Osteocyte (in vitro differentiated cells): Measurements from ENCODE around the gene TBCK. TPM values are rescaled to one million over a fixed set of nuclear protein-coding genes. Genes with fewer than 3 reads are reported as not detected.
"Not testable (repeated sequence)": the region's sequence is repeated elsewhere in the genome, so short reads cannot be mapped to it uniquely, and the experiment has no call there.

Experiments used
- DNase-seq: peaks from one replicate; pipeline ENCODE4 v3.0.0; 2021; ENCODE audit warnings: mixed read lengths; ENCODE audit not compliant: unreplicated experiment; ENCODE audit errors: extremely low spot score
- H3K27ac Mint-ChIP-seq: one replicate; pipeline ENCODE4 v1.8.0; 2021; ENCODE audit warnings: mild to moderate bottlenecking, mixed read lengths; ENCODE audit not compliant: unreplicated experiment
- H3K27me3 Mint-ChIP-seq: one replicate; pipeline ENCODE4 v1.8.0; 2021; ENCODE audit warnings: mixed read lengths; ENCODE audit not compliant: unreplicated experiment
- H3K36me3 Mint-ChIP-seq: one replicate; pipeline ENCODE4 v1.8.0; 2021; ENCODE audit warnings: mixed read lengths; ENCODE audit not compliant: unreplicated experiment
- H3K4me1 Mint-ChIP-seq: one replicate; pipeline ENCODE4 v1.8.0; 2021; ENCODE audit warnings: mixed read lengths; ENCODE audit not compliant: unreplicated experiment
- H3K4me3 Mint-ChIP-seq: one replicate; pipeline ENCODE4 v1.8.0; 2021; ENCODE audit warnings: mild to moderate bottlenecking, moderate library complexity, mixed read lengths; ENCODE audit not compliant: unreplicated experiment
- H3K9me3 Mint-ChIP-seq: one replicate; pipeline ENCODE4 v1.8.0; 2021; ENCODE audit warnings: mixed read lengths; ENCODE audit not compliant: unreplicated experiment
- total RNA-seq: library from RNA; stranded (reverse); gene quantifications from 2 replicates; pipeline ENCODE4 v1.2.1, GENCODE V29; 2021
- TF ChIP-seq, protein P1 (sequence below): fragments of 200-600 bp; sonication (generic); IDR thresholded peaks from 2 replicates; pipeline ENCODE4 v1.5.0; 2021; ENCODE audit warnings: antibody characterized with exemption, mild to moderate bottlenecking, moderate library complexity

The TBCK gene
- total RNA-seq, 1 donor from 2014 or later: 49.9 TPM

- Mint-ChIP-seq H3K9me3 (no peaks in the 10 kb centered on the region), H3K27me3 (no peaks in the 10 kb centered on the region), H3K36me3 (peaks cover 25% of the 10 kb centered on the region), H3K4me3 (no peak overlapping the region), H3K4me1 (no peaks in the 10 kb centered on the region), H3K27ac (no peak overlapping the region)
- no peak for DNase-seq
- TF ChIP-seq, protein P1, sequence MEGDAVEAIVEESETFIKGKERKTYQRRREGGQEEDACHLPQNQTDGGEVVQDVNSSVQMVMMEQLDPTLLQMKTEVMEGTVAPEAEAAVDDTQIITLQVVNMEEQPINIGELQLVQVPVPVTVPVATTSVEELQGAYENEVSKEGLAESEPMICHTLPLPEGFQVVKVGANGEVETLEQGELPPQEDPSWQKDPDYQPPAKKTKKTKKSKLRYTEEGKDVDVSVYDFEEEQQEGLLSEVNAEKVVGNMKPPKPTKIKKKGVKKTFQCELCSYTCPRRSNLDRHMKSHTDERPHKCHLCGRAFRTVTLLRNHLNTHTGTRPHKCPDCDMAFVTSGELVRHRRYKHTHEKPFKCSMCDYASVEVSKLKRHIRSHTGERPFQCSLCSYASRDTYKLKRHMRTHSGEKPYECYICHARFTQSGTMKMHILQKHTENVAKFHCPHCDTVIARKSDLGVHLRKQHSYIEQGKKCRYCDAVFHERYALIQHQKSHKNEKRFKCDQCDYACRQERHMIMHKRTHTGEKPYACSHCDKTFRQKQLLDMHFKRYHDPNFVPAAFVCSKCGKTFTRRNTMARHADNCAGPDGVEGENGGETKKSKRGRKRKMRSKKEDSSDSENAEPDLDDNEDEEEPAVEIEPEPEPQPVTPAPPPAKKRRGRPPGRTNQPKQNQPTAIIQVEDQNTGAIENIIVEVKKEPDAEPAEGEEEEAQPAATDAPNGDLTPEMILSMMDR: no peak
These were observed 70.8 kb downstream of the TBCK start for GRCh38 chr4:106245176-106245575.

DNA sequence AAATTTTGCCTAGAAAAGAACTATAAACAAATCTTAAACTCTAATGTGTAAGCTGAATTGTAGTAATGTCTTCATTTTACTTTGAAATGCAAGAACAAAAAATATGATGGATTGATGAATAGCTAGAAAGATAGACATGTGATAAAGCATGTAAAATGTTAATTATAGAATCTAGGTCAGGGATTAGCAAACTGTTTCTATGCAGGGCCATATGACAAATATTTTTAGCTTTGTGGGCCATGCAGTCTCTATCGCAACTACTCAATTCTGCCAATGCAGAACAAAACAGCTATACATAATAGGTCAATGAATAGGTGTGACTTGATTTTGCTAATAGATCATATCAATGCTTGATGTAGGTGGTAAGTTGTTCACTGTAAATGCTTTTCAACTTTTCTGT lies 75.3 kb downstream of the TBCK start:
- Mint-ChIP-seq H3K4me3 (no peak overlapping the region), H3K4me1 (no peaks in the 10 kb centered on the region), H3K27ac (no peak overlapping the region), H3K27me3 (no peaks in the 10 kb centered on the region), H3K9me3 (no peaks in the 10 kb centered on the region), H3K36me3 (peaks cover 18% of the 10 kb centered on the region)
- TF ChIP-seq, protein P1: no peak
- DNase-seq: no peak

- no peak for DNase-seq
- no peak overlapping the region for H3K27ac Mint-ChIP-seq
- H3K36me3 Mint-ChIP-seq: peaks cover 27% of the 10 kb centered on the region
- TF ChIP-seq, protein P1: peak; percentile 55
- no peaks in the 10 kb centered on the region for H3K27me3 Mint-ChIP-seq
- no peaks in the 10 kb centered on the region for H3K9me3 Mint-ChIP-seq
- H3K4me3 Mint-ChIP-seq: no peak overlapping the region
- H3K4me1 Mint-ChIP-seq: no peaks in the 10 kb centered on the region
These were observed 77.1 kb downstream of the TBCK start for GRCh38 chr4:106238820-106239420.

- Mint-ChIP-seq H3K27me3 (no peaks in the 10 kb centered on the region), H3K4me3 (no peak overlapping the region), H3K4me1 (no peaks in the 10 kb centered on the region), H3K36me3 (peaks cover 55% of the 10 kb centered on the region), H3K9me3 (peaks cover 4% of the 10 kb centered on the region), H3K27ac (no peak overlapping the region)
- TF ChIP-seq, protein P1: no peak
- no peak for DNase-seq
These were observed 84.1 kb downstream of the TBCK start for GRCh38 chr4:106231931-106232330.

DNA sequence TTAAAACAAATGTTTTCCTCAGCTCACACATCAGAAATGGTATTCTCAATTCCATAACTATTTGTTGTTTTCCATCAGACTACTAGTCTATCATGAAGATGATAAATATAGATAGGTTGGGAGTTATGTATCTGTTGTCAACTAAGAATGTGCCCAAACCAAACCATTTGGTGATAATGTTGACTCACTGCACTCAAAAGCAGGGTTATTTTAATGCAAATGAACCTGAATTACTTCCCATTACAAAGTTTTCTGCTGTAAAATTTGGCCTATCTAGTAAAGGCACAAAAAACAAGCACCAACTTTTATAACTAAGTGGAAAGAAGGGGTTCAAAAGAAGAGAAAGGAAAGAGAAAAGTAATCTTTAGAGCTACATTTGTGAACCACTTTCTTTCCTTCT lies 93.5 kb downstream of the TBCK start:
- H3K27me3 Mint-ChIP-seq: no peaks in the 10 kb centered on the region
- no peaks in the 10 kb centered on the region for H3K4me1 Mint-ChIP-seq
- no peak overlapping the region for H3K4me3 Mint-ChIP-seq
- TF ChIP-seq, protein P1: no peak
- no peak overlapping the region for H3K27ac Mint-ChIP-seq
- H3K9me3 Mint-ChIP-seq: no peaks in the 10 kb centered on the region
- no peak for DNase-seq
- peaks cover 14% of the 10 kb centered on the region for H3K36me3 Mint-ChIP-seq

DNA sequence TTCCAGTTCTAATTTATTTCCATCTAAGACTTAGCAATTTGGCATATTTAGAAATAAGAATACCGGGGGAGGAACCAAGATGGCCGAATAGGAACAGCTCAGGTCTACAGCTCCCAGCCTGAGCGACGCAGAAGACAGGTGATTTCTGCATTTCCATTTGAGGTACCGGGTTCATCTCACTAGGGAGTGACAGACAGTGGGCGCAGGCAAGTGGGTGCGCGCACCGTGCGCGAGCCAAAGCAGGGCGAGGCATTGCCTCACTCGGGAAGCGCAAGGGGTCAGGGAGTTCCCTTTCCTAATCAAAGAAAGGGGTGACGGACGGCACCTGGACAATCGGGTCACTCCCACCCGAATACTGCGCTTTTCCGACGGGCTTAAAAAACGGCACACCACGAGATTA lies 102.7 kb downstream of the TBCK start:
- not testable (repeated sequence) for H3K9me3 Mint-ChIP-seq, H3K27me3 Mint-ChIP-seq, H3K4me3 Mint-ChIP-seq, H3K4me1 Mint-ChIP-seq, H3K36me3 Mint-ChIP-seq, DNase-seq, H3K27ac Mint-ChIP-seq
